ENCODE measurements around the gene IKBKE.

Gene IKBKE

GRCh38 chr1:206498685-206499084 is 28.4 kb downstream of the IKBKE start:
- DNase-seq: no peak

GRCh38 chr1:206500046-206500445 is 29.8 kb downstream of the IKBKE start:
- DNase-seq: no peak

GRCh38 chr1:206501881-206502280 is 31.6 kb downstream of the IKBKE start:
- no peak for DNase-seq

GRCh38 chr1:206502403-206502802 is 32.1 kb downstream of the IKBKE start:
- no peak for DNase-seq

GRCh38 chr1:206502812-206503211 is 32.5 kb downstream of the IKBKE start:
- DNase-seq: no peak

GRCh38 chr1:206503591-206504362 is 33.5 kb downstream of the IKBKE start:
- peak; percentile 76 for DNase-seq

- DNase-seq: no peak
Observed at GRCh38 chr1:206504363-206504713, 34.1 kb downstream of the IKBKE start.

- no peak for DNase-seq
Observed at GRCh38 chr1:206505702-206506355, 35.6 kb downstream of the IKBKE start.

GRCh38 chr1:206506405-206507283 is 36.4 kb downstream of the IKBKE start:
- DNase-seq: peak; percentile 69

GRCh38 chr1:206507284-206508129 is 37.2 kb downstream of the IKBKE start, which contains the start of gene RASSF5:
Gene RASSF5, plus strand, starts transcription at chr1:206507531. Its CDS starts 72 bp downstream, at chr1:206507603.
- DNase-seq: peak; percentile 92

- DNase-seq: no peak
Observed at GRCh38 chr1:206508130-206508889, 38.0 kb downstream of the IKBKE start.

GRCh38 chr1:206508956-206509355 is 38.7 kb downstream of the IKBKE start:
- DNase-seq: no peak

- DNase-seq: no peak
Observed at GRCh38 chr1:206509612-206510257, 39.5 kb downstream of the IKBKE start.

GRCh38 chr1:206510371-206510770 is 40.1 kb downstream of the IKBKE start:
- DNase-seq: no peak

- no peak for DNase-seq
Observed at GRCh38 chr1:206511362-206512057, 41.2 kb downstream of the IKBKE start.

- no peak for DNase-seq
Observed at GRCh38 chr1:206512058-206512850, 42.0 kb downstream of the IKBKE start.

GRCh38 chr1:206512851-206513180 is 42.5 kb downstream of the IKBKE start:
- DNase-seq: no peak

- no peak for DNase-seq
Observed at GRCh38 chr1:206513312-206514111, 43.2 kb downstream of the IKBKE start.

GRCh38 chr1:206514813-206515387 is 44.6 kb downstream of the IKBKE start:
- no peak for DNase-seq

Measured in activated CD8-positive, alpha-beta memory T cell treated with anti-CD3 and anti-CD28 coated beads, Interleukin-2, amount 50 U/mL, for 48 hours (primary cell).